Measurements from ENCODE around the gene LHX2.

Gene LHX2

DNA sequence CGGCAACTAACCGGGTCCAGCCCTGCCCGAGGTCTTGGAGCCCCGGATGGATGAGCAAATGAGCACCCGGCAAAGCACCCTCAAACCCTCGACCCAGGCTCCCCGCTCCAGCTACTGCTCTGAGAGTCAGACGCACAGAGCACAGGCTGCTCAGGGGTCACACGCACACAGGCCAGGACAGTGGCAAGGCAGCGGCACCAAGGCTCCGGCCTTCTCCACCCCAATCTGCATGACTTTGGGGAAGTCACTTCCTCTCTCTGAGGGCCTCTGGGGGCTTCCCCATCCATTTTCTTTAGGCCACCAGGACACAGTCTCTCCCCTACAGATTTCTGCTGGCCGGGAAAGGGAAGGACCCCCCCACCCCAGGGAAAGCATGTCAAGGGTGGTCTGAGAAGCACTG lies 18.0 kb downstream of the LHX2 start:
- in situ Hi-C loops (cut with MboI; ENCODE audit: low sequenced_read_pairs) = no loop called here

DNA sequence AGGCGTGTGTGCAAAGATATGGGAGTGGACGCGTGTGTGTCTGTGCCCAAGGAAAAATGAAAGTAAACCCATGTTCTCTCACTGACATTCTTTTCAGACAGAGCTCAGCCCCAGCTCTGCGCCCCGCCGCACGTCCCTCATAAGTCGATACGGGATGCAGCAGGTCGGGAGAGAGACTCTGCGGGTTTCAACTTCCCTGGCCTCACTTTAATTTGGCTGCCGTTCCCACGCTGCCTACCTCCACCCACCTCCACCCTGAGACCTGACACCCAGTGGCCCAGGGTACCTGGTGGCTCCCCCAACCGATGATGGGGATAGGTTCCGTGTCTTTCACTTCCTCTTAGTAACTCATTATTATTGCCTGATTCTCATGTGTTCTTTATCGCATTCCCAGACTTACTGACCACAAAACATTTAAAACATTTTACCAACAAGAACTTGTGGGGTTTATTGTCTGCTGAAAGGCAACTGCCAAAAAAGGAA lies 19.4 kb downstream of the LHX2 start:
- in situ Hi-C loops (cut with MboI; ENCODE audit: low sequenced_read_pairs) = no loop called here

DNA sequence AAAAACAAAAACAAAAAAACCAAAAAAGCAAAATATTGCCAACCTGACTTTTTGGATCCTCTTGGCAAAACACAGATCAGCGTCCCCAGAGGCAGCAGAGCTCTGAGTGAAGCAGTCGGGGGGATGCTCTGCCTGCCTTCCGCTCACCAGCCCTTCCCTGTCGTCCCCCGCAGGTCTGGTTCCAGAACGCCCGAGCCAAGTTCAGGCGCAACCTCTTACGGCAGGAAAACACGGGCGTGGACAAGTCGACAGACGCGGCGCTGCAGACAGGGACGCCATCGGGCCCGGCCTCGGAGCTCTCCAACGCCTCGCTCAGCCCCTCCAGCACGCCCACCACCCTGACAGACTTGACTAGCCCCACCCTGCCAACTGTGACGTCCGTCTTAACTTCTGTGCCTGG lies 20.7 kb downstream of the LHX2 start:
- in situ Hi-C loops (cut with MboI; ENCODE audit: low sequenced_read_pairs) = no loop called here

DNA sequence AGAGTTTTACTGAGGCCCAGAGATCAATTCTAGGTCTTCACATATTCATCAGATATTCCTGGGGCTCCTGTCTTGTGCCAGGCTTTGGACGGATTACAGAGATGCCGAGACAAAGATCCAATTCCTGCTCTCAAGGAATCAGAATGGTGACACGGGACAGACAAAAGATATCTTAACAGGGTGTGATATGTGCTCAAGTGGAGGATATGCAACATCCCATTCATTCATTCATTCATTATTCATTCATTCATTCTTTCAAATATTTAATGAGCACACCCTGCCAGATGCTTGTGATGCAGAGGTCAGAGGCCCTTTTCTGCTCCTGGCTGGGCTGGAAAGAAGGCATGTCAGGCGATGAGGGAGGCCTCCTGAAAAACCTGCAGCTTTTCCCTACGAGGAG lies 21.8 kb downstream of the LHX2 start:
- in situ Hi-C loops (cut with MboI; ENCODE audit: low sequenced_read_pairs) = no loop called here

DNA sequence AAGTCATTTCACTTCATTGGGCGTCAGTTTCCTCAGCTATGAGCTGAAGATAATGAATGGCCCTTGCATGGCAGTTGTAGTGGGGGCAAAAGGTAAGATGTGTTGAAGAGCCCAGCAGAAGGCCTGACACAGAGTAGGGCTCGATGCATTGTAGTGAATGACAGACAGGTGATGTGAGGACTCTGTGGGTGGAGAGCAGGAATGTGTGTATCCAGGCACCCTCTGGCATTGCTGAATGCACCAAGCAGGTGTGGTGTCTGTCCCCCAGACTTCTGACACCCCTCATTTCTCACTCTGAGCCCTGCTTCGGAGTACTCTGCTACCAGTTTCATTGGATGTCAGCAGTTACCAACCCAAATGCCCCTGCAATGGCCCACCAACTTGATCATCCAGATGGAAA lies 22.4 kb downstream of the LHX2 start:
- in situ Hi-C loops (cut with MboI; ENCODE audit: low sequenced_read_pairs) = no loop called here

DNA sequence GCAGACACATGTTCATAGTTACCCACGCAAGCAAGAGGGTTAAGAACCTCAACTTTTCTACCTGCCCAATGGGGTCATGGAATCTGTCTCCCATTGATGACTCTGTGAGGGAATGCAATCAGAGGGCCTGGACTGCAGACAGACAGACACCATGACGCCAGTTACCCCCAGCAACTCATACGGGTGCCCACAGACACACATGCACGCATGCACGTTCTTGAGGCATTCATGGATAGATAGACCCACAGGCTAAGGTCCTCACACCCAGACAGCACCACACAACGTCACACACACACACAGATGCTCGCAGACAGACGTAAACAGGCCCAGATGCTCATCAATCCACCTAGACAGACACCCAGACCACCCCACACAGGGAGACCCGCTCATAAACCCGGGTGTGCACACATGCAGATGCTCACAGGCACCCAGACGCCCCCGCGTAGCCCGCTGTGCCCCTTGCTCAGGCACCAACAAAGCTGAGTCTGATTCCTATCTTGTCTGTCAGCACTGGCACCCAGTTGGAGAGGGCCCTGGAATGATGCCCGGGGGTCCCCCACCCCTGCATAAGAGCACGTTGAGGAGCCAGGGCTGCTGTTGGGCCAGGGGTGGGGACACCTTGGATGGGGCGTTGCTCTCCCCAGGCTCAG lies 23.6 kb downstream of the LHX2 start:
- in situ Hi-C loops (cut with MboI; ENCODE audit: low sequenced_read_pairs) = no loop called here

DNA sequence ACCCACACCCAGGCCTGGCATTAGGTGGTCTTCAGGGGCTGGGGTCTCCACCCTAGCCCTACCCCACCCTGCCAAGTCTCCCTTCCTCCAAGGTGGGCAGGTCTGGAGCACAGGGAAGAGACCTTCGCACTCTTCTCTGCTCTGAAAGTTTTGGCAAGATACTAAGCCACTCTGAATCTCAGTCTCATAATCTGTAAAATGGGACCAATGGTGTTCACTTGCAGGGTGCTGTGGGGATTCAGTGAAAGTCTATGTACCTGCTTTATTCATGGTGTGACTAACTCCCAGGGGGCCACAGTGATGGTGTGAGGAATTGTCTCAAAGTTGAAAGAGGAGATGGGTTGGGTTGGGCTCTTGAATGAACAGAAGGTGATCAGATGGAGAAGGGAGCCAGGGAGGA lies 25.0 kb downstream of the LHX2 start:
- in situ Hi-C loops (cut with MboI; ENCODE audit: low sequenced_read_pairs) = no loop called here

DNA sequence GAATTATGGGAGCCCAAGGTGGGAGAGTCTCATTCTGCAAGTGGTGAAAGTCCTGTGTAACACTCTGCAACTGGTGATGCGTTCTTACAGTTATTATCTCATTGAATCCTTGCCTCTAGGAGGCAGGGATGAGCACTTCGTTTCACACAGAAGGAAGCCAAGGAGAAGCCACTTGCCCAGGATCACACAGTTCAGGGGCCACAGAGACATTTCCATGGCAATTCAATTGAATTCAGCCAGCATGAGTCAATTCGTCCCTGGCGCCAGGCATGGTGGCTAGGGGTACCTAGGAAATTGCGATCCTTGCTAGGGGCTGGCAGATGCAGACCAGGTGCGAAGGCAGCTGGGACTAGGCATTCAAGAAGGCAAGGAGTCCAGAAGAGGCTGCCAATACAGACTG lies 26.2 kb downstream of the LHX2 start:
- in situ Hi-C loops (cut with MboI; ENCODE audit: low sequenced_read_pairs) = no loop called here

DNA sequence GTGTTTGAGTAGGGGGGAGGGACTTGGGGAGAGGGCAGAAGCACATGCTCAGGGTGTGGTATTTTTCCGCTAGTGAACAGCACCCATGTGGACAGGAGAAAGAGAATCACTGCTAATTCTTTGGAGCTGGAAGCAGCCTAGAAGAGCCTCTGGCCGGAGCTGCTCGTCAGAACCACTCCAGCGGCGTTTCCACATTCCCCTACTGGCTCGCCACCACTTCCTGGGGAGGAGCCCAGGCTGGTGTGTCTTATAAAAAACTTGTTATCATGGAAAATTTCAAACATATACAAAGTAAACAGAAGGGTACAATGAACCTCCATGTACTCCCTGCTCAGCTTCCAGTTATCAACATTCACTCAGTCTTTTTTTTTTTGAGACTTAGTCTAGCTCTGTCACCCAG lies 26.7 kb downstream of the LHX2 start:
- in situ Hi-C loops (cut with MboI; ENCODE audit: low sequenced_read_pairs) = no loop called here

DNA sequence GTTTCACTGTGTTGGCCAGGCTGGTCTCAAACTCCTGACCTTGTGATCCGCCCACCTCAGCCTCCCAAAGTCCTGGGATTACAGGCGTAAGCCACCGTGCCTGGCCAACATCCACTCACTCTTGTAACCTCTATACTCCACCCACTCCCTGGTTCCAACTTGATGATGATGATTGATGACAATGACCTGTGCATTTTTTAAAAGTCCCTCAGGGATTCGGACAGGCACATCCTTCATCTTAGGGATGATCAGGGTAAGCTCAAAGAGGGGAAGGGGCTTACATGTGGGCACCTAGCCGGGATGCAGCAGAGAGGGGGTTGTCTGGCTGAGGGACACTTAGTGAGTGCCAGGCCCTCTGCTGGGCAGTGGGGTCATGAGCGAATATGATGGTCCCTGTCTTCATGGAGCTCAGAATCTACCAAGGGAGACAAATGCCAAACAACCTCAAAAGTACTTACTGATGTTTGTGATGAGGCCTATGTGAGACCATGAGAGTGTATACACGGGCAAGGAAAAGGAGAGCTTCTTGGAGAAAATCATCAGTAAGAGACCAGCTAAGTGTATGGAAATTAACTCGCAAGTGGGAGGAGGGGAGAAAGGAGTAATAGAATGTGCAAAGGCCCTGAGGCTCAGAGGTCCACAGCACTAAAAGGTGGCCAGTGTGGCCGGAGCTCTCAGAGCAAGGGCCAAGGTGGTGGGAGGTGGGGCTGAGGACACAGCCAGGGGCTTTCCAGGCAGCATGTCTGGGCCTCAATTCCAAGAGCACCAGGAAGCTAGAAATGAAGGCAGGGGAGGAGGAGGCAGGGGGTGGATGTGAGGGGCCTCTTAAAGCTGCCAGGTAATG lies 27.4 kb downstream of the LHX2 start:
- in situ Hi-C loops (cut with MboI; ENCODE audit: low sequenced_read_pairs) = no loop called here

DNA sequence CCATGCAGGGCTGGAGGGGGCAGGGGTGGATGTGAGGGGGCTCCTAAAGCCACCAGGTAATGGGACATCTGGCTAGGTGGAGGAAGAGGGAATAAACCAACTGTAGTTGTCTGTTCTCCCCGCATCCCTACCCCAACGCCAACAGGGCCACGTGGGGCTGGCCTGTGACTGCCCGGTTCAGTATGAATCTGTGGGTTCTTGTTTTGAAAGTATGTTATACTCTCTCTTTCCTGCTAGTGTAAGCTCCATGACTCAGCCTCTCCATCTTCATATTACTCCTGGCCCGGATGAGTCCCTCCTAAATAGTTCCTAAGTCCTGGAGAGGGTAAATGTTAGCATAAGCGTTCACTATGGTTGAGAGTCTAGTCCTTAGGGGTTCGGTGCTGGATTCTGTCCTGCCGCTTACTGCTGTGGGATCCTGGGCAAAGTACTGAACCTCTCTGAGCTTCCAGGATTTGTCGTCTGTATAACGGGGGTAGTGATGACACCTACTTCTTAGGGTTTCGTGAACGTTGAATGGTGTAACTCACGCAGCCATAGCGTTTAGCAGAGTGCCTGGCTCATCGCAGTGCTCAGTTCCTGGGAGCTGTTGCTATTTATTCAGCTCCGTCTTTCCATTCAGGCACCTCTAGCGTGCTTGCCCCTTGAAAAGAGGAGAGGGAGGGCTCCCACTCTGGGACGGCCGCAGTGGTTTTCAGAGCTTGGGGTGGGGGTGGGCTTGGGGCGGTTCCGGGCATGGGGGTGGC lies 28.8 kb downstream of the LHX2 start:
- in situ Hi-C loops (cut with MboI; ENCODE audit: low sequenced_read_pairs) = no loop called here

DNA sequence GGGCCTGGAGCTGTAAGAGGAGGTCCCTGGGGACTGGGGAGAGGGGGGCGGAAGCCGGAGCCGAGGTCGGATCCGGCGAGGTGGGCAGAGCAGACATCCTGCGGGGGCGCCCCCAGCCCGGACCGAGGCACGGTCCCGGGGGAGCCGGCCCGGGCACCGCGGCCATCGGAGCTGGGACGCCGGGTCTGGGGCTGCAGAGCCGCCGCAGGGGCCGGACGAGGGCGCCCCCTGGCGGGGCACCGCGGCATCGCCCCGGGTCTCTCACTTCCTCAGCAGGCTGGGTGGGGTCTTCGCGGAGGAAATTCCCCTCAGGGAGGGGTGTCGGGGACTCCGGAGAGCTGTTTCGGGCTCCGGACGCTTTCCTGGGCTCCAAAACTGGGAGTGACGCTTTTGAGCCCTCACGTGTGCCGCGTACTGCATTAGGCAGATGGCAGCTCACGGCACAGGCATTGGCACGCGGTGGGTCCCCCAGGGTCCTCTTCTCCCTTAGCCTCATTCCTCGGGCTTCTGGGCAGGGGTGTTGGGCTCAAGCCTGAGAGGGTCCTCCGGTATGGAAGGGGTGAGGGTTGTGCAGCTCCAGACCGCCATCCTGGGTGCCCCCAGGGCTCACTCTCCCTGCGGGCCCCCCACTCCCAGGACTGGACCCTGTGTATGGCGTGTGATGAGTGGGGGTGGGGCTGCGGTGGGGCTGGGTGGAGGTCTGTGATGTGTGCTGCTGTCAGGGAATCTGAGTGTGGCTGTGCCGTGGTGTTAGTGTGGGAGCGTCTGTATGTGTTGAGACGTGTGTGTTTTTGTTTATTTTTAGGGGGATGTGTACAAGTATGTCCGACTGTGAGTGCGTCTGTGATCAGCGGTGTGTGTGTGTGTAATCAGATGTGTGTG lies 29.6 kb downstream of the LHX2 start:
- in situ Hi-C loops (cut with MboI; ENCODE audit: low sequenced_read_pairs) = no loop called here

DNA sequence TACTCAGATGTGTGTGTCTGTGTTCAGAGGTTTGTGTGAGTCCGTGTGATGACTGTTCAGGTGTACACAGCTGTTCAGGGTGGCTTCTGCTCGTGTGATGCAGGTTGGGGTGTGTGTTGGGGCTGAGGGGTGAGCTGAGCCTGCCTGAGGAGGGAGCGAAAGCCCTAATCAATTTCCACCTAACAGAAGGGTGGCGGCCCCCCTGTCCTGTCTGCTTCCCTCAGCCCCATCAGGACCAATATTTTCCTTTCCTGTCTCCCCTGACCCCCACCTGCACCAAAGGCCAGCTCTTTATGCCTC lies 30.2 kb downstream of the LHX2 start:
- in situ Hi-C loops (cut with MboI; ENCODE audit: low sequenced_read_pairs) = no loop called here

DNA sequence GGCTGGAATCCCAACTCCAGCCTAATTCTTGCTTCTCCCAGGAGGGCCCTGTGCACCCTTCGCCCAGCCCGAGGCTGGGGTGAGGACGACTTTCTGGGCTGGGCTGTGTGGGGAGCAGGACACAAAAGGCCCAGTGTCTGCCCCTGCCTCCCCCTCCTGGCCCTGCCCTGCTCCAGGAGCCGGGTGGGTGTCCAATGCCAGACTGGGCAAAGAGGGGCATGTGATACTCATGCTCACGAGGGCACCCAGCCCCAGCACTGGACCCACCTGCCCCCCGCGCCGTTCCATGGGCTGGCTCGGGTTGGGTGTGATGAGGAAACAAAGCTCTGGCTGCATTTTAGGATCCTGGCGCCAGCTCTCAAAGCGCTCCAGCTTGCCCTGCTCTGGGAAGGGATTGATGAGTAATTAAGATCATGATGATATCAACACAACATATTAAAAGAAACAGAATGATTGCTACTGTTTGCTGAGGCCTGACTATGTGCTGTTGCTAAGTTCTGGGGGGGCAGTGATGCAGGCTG lies 30.7 kb downstream of the LHX2 start:
- in situ Hi-C loops (cut with MboI; ENCODE audit: low sequenced_read_pairs) = no loop called here

DNA sequence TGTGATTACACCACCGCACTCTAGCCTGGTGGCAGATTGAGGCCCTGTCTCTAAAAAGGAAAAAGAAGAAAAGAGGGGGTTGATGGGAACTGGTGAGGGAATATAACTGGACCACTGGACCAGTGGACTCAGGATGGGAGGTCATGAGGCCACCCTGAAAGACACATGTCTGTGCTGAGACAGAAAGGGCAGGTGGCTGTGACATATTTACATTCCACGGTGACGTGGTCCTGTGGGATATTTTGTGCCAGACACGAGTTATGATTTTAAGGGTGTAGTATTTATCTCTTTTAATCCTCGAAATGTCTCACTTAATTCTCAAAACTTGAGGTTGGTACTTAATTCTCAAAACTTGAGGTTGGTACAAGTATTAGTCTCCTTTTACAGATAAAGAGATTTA lies 32.9 kb downstream of the LHX2 start:
- in situ Hi-C loops (cut with MboI; ENCODE audit: low sequenced_read_pairs) = no loop called here

DNA sequence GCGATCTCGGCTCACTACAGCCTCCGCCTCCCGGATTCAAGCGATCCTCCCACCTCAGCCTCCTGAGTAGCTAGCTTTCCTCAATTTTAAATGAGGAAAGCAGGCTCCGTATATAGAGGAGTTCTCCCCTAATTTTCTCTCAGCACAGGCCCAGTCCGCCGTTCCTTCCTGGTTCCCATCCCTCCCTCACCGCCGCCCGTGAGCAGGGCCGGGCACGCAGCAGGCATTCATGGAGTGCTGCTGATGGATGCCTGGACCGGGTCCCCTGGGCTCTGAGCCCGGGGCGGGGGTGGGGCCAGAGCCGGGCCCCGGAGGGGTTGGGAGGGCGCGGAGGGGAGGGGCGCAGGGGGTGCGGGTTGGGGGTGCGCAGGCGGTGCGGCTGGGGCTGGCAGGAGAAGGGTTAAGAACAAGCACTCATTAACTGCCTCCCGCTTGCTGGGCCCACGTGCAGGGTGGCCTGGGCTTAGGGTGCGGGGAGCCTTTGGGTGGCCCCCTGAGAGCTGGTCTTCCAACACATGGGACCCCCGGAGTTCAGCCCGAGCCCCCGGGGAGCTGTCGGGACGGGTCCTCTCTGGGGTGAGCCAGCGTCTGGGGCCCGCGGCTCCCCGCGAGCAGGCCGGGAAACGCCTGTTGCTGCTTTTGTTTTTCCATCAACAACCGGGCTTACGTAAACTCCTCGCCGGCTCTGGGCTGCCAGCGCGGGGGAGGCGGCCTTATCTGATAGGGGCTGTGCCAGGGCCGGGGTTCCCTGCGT lies 33.7 kb downstream of the LHX2 start:
- in situ Hi-C loops (cut with MboI; ENCODE audit: low sequenced_read_pairs) = no loop called here

DNA sequence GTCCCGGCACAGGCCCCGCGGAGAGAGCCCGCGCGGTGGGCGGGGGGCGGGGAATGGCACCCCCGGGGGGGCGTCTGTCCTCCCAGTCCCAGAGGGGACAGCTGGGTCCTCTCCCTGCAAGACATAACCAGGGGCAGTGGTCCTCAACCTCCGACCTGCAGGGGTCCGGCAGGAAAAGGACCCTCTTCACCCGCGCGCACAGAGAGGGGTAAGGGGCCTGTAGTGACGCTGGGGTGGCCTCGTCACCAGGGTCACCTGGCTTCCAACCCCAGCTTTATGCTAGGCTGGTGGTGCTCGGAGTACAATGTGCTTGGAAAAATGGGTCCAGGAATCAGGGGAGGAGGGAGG lies 34.2 kb downstream of the LHX2 start:
- in situ Hi-C loops (cut with MboI; ENCODE audit: low sequenced_read_pairs) = no loop called here

DNA sequence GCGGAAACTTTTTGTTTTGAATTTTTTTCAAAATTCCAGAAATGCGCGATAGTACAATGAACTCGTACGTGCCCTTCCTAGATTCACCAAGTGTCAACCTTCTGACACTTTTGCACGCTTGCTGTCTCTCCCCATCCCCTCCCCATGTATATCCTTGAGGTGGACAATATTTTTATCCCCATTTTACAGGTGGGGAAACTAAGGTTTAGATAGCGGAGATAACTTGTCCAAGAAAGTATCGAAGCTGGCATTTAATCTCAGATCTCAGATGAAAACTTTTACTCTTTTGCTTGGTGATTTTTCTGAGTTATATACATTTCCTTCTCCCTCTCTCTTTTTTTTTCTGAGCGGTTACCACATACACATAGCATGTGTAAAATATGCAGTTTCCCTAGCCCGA lies 34.6 kb downstream of the LHX2 start:
- in situ Hi-C loops (cut with MboI; ENCODE audit: low sequenced_read_pairs) = no loop called here

DNA sequence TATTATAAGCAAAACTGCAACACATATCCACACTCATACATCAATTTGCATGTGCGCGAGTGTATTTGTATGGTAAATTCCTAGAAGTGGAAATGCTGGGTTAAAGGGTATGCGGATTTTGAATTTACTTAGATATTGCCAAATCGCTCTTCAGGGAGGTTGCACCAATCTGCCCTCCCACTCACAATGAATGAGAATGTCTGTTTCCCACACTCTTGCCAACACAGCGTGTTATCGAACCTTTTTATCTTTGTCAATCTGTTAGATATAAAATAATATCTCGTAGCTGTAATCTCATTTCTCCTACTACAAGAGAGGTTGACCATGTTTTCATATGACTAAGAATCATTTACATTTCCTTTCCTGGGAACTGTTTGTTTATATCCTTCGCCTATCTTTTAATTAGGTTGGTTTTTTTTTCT lies 35.7 kb downstream of the LHX2 start:
- in situ Hi-C loops (cut with MboI; ENCODE audit: low sequenced_read_pairs) = no loop called here

DNA sequence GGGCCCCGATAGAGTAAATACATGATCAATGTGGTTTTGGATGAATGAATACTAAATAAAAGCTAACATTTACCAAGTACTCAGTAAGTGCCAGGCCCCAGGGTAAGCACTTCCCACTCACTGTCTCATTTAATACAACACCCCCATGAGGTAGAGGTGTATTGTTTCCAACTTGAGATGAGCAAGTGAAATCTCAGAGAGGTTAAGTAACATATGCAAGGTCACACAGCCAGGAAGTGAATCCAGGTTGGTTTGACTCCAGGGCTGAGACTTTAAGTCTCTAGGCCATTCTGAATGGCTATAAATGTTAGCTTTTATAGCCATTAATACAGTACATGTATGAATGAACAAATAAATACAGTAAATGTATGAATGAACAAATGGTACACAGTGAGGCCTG lies 39.4 kb downstream of the LHX2 start:
- in situ Hi-C loops (cut with MboI; ENCODE audit: low sequenced_read_pairs) = no loop called here

All from hTERT RPE-1 (cell line).